ENCODE data around the gene LNPEP.

- TF ChIP-seq, protein P1, sequence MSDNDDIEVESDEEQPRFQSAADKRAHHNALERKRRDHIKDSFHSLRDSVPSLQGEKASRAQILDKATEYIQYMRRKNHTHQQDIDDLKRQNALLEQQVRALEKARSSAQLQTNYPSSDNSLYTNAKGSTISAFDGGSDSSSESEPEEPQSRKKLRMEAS (IDR thresholded peaks at IDR 0.05), result no peak
- TF ChIP-seq RAD21 (IDR thresholded peaks at IDR 0.05) (no peak), GABPA (IDR thresholded peaks at IDR 0.05 in 1 of 2, conservative IDR thresholded peaks at IDR 0.05 in 1 of 2) (no peak)
- TF ChIP-seq, protein P2, sequence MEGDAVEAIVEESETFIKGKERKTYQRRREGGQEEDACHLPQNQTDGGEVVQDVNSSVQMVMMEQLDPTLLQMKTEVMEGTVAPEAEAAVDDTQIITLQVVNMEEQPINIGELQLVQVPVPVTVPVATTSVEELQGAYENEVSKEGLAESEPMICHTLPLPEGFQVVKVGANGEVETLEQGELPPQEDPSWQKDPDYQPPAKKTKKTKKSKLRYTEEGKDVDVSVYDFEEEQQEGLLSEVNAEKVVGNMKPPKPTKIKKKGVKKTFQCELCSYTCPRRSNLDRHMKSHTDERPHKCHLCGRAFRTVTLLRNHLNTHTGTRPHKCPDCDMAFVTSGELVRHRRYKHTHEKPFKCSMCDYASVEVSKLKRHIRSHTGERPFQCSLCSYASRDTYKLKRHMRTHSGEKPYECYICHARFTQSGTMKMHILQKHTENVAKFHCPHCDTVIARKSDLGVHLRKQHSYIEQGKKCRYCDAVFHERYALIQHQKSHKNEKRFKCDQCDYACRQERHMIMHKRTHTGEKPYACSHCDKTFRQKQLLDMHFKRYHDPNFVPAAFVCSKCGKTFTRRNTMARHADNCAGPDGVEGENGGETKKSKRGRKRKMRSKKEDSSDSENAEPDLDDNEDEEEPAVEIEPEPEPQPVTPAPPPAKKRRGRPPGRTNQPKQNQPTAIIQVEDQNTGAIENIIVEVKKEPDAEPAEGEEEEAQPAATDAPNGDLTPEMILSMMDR (IDR thresholded peaks at IDR 0.05; ENCODE audit: low read depth, low read length, missing input control), result no peak
Observed at GRCh38 chr5:96940586-96940985, 4.7 kb downstream of the LNPEP start.

Measured in liver (tissue), 3 donors.